HG03565 (cell line): ENCODE data around the gene COQ7.

Experiments used
- ATAC-seq: cut with Tn5 transposase; IDR thresholded peaks from one replicate; pipeline ENCODE4 v1.9.1; 2021; ENCODE audit warnings: mild to moderate bottlenecking, moderate library complexity; ENCODE audit not compliant: unreplicated experiment

COQ7 gene

DNA sequence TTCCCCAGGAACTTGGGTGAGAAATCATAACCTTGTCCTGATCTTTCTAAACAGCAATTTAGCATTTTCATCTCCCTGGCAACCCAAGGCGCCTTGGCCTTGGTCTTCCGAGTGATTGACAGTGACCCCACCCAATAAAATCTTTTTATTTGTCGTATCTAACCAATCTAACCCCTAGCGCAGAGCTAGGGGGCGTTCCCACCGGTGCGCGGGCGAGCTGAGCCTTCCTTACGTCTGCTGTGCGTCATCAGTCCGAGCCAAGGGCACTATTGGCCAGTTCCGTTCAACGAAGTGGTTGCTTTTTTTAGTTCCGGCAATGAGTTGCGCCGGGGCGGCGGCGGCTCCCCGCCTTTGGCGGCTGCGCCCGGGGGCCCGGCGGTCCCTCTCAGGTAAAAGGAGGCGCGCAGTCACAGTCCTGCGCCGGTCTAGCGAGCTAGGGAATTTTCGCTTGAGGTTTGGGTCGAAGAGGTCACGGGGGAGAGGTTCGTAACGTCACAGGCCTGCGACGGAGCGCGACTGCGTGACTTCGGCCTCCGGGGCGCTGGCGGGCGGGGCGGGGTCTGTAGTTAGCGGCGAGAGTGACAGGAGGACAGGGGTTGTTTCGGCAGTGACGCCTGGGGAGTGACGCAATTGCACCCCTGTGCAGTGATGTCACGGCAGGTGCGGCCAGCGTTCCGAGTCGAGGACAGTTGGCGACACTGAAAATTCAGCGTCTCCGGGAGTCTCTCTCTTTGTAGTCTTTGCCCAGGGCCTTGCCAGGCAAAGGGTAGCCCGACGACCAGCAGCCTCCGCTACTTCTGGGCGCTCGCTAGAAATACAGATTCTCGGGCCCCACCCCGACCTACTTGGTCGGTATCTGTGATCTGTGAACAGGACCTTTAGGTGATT lies at the start of gene COQ7:
Gene COQ7, plus strand, starts transcription at position 266 of the 888 bp plus-strand sequence. Its CDS starts 51 bp downstream, at position 317.
- ATAC-seq = peak; percentile 91

DNA sequence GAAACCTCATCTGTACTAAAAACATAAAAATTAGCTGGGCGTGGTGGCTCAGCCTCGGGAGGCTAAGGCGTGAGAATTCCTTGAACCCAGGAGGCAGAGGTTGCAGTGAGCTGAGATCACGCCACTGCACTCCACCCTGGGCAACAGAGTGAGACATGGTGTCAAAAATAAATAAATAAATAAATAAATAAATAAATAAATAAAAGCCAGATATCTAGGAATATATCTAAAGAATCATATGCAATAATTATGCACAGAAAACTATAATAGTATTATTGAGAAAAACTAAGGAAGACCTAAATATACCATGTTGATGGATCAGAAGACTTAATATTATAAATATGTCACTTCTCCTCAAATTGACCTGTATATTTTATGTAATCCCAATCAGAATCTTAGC lies 46.7 kb upstream of the COQ7 start:
- no peak for ATAC-seq

DNA sequence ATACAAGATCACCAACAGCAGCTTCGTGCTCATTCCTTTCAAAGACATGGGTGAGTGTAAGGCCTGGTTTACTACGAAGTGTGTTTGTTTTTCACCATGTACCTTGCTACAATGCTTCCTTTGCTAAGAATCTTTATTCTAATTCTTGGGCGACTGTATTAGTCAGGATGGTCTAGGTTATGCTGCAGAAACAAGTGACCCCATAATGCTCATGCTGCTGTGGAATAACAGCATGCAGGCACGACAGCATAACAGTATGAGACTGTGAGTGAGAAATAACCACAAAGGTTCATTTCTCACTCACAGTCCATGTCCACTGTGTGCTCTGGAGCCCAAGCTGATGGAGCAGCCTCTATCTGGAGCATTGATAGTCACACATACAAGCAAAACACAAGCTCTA lies 45.7 kb upstream of the COQ7 start:
- ATAC-seq = no peak

DNA sequence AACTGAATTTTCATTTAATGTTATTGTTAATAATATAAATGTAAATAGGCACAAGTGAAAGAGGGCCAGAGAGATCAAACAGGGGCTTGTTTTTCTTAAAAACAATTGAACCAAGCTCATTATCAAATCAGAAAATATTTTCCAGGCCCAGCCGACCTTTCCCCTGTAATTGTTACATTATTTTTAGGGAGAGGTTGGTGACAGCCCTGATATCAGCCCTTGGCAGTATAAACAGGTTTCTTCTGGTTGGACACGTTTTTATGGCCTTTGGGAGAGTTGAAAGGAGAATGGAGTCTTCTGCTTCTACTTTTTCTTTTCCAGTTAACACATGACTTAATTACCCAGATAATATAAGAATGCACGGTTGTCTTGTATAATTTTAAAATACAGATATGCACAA lies 40.0 kb upstream of the COQ7 start:
- no peak for ATAC-seq

DNA sequence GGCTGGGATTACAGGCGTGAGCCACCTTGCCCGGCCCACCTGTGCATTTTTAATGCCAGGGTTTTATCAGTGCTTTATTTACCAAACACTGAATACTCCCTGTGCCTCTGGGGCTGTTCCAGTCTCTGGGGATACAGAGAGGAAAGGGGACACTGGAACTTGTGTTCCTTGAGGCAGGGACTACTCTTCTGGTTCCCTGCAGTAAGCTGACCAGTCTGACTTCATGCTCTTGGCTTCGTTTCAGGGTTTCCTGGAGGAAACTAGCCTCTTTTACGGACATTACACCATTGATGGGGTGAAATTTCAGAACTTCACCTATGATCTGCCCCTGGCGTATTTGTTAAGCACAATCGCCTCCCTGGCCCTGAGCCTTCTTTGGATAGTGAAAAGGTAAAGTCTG lies 37.4 kb upstream of the COQ7 start:
- no peak for ATAC-seq

DNA sequence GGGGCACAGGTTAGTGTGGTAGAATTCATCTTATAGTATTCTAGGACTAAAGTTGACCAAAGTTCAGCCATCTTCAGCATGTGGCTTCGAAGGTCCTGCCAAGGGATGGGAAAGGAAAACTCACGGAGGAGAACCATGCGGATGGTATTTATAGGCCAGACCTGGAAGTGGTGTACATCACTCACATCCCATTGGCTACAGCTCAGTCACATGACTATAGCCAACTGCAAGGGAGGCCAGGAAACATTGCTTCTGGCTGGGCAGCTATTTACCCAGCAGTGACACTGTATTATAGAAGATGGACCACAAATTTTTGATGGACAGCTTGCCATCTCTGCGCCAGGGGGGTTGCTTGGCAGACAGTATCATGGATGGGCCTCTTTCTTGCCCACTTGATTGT lies 35.7 kb upstream of the COQ7 start:
- no peak for ATAC-seq

DNA sequence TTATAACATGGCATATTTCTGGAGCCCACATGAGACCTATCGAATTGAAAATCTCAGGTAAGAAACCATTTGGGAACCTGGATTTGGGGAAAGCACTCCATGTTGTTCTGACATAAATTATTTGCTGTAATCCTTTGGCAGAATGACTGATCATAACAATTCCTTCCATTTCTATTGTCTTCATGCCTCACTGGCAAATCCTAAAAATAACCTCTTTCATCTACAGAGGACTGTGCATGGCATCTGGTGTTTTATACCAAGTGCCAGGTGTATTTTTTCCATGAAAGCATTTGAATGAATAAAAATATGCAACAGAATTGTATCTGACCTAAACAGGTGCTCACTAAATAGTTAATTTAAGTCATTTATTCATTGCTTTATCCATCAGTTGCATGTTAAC lies 33.7 kb upstream of the COQ7 start:
- ATAC-seq = no peak

DNA sequence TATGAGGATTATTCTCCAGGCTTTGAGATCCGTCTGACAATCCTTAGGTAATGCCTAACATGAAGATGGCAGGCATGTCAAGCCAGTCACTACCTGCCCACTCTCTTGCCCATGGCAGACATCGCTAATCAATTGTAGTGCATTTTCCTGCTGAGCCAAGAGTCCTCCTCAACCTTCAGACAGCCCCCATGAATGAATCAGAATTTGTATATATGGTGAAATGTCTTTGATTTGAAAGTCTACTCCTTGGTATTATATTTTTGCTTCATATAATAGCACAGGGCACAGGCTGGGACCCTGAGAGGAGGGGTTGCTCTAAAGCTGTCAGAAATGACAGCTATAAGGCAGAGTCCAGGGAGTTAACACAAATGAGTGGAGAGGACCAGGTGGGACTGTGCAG lies 27.0 kb upstream of the COQ7 start:
- ATAC-seq = no peak

DNA sequence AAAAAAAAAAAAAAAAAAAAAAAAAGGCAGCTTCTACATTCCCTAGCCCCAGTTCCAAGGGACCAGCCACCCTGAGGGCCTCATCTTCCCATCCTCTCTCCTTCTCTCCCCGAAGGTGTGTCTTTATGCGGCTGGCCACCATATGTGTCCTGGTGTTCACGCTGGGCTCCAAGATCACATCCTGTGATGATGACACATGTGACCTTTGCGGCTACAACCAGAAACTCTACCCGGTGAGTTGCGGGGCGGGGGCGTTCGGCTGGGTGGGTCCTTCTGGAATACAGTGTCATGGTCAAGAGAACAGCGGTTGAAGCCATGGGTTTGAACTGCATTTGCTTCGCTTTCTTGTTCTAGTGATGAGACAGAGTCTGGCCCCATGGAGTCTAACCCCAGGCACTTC lies 22.6 kb upstream of the COQ7 start:
- ATAC-seq = no peak

DNA sequence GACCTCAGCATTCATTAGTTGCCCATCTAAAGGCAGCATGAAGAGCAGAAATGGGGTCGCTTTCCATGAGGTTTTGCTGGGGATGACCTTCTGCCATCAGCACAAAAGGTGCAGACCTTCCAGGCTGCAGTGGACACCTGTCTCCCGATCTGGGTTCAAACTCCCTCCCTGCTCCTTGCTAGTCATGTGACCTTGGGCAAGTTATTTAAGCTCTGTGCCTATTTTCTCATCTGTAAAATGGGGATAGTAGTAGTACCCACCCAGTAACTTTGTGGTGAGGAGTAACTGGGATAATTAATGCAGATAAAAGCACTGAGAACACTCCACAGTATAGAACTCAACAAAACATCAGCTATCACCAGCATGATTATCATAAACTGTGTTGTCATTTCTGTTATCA lies 21.4 kb upstream of the COQ7 start:
- no peak for ATAC-seq

DNA sequence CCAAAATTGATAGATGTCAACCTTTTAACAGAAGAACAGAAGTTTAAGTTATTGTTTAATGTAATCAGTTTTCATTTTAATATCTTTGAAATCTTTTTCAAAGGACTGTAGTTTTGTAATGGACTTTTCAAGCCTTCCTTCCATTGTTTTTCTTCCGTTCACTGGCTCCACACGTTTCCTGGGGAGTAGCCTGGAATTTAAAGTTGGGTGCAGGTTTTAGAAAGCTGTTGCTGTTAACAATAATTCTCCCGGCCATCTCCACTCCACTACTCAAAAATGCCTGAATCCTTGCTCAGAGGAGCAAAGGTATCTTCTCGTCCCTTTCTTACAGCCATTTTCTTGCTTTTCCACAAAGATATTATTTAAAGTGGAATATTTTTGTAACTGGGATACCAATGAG lies 4.7 kb upstream of the COQ7 start:
- ATAC-seq = no peak

DNA sequence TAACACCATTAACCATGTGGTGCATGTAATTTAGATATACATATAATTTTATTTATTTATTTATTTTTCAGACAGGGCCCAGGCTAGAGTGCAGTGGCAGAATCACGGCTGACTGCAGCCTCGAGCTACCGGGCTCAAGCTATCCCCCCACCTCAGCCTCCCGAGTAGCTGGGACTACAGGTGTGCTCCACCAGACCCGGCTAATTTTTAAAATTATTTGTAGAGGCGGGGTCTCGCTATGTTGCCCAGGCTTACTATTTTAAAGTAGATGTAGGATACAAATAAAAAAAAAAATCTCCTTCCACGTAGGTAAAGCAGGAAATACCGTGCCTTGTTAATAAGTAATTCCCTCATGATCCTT lies 446 bp upstream of the COQ7 start:
- no peak for ATAC-seq

DNA sequence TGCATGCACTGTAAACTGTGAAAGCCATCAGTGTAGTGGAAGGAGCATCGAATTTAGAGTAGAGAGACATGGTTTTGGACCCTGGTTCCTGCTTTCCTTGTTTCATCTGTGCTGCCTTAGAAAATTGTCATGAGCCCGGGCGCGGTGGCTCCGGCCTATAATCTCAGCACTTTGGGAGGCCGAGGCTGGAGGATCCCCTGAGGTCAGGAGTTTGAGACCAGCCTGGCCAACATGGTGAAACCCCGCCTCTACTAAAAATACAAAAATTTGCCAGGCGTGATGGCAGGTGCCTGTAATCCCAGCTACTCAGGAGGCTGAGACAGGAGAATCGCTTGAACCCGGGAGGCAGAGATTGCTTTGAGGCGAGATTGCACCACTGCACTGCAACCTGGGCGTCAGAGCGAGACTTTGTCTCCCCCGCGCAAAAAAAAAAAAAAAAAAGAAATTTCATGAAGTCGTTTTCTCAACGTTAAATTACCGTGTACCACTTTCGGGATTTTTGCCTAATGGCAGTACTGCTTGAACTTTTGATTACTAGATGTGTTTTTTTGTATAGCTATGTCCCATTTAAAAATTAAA lies 912 bp downstream of the COQ7 start:
- no peak for ATAC-seq

DNA sequence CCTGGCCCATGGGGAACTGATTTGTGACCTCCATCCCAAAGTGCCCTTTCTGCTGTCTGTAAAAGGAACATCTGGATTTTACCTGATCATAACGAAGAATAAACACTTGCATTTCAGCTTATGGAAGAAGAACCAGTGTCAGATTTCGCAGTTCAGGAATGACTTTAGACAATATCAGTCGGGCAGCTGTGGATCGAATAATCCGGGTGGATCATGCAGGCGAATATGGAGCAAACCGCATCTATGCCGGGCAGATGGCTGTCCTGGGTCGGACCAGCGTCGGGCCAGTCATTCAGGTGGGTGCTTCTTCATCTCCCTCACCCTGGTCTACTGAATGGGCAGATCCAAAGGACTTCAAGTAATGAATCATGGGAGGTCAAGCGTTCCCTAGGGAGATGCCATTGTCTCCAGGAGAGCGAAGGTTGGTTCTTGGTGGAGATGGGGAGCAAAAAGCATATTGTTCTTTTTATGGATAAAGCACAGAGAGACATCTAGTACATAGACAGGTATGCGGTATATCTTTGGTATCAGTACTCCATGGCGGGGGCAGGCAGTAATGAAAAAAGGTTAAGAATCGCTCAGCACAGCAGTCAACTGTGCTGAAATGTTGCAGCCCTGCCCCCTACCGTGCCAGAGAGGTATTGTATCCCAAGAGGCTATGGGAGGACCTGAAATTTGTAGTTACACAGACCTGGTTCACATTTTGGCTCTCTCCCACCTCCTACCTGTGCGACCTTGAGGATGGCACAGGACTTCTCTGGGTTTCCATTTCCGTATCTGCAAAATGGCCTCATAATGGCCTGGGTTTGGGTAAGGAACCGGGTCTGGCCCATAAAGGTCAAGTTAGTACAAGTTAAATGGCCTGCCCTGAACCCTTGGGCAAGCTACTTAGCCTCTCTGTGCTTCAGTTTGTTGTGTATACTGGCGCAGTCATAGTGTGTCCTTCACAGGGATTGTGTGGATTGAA lies 4.7 kb downstream of the COQ7 start:
- no peak for ATAC-seq

DNA sequence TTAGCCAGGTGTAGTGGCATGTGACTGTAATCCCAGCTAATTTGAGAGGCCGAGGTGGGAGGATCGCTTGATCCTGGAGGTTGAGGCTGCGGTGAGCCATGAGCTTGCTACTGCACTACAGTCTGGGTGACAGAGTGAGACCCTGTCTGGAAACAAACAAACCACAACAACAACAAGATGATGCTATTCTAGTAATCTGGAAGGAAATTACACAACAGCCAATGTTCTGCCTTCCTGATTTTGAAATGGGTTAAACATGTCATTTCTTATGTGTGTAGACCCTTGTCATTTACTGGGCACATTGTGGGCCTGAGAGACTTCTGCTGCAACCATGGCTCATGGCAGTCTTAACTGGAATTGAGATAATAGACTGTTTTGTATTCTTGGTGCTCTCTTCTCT lies 5.9 kb downstream of the COQ7 start:
- ATAC-seq = no peak

DNA sequence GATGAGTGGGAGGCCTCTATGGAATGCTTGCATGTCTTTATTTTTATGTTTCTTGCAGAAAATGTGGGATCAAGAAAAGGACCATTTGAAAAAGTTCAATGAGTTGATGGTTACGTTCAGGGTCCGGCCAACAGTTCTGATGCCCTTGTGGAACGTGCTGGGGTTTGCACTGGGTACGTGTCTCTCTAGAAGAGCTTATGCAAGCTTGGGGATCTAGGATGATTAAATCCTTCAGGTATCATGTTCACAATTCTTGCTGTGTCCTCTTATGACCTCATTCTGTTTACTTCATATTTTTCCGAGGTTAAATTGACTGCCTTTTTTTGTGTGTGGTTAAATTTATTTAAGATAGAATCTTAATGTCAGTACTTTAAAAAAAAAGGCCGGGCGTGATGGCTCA lies 6.4 kb downstream of the COQ7 start:
- ATAC-seq = no peak

DNA sequence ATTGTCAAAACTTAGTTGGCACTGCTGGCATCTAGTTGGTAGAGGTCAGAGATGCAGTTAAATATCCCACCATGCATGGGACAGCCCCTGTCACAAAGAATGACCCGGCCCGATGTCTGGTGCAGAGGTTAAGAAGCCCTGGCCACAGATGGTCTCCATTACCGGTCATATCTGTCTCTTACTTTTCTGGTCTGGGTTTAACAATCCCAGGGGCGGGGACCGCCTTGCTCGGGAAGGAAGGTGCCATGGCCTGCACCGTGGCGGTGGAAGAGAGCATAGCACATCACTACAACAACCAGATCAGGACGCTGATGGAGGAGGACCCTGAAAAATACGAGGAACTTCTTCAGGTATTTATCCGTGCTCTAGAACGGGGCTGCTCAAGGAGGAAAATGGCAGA lies 8.1 kb downstream of the COQ7 start:
- no peak for ATAC-seq

DNA sequence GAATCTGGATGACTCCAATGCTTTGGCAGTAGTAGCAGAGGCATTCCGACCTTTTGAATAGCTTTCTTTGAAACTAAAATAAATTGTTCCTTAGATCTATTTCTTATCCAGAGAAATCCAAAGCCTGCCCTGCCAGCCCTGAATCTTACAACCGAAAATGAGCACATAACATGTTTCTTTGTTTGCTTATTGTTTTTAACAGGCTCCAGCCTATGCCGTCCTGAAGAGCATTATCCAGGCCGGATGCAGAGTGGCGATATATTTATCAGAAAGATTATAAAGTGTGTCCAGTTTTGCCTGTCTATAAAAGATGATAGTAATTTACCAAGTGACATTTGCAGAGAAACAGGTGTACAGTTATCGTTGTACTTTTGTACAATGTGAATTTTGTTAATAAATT lies 10.5 kb downstream of the COQ7 start:
- ATAC-seq = no peak

DNA sequence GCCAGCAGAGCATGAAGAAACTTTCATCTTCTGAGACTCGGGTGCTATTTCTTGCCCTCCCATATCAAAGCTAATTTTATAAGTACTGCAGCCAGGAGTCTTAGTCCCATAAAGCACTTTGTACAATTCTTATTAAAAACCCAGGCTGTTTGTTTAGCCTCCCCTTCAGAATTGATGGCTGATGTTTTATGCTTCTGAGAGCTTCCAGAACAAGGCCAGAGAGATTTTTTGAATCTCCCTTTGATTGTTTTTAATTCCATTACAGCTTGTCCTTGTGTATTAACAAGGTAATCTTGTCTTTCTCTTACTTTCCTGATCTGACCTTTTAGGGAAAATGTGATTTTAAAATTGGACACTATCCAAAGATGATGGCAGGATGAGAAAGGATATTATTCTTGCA lies 16.3 kb downstream of the COQ7 start:
- no peak for ATAC-seq

DNA sequence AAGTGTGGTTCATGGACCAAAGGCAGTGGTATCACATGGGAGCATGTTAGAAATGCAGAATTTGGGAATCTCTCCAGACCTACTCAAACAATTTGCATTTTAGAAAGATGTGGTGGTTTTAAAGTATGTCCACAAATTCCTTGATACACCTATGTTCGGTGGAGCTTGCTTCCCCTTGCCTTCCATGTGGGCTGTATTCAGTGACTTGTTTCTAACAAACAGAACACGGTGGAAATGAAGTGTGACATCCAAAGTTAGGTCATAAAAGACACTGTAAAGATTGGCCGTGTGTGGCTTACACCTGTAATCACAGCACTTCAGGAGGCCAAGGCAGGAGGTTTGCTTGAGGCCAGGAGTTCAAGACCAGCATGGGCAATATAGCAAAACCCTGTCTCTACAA lies 16.7 kb downstream of the COQ7 start:
- no peak for ATAC-seq

DNA sequence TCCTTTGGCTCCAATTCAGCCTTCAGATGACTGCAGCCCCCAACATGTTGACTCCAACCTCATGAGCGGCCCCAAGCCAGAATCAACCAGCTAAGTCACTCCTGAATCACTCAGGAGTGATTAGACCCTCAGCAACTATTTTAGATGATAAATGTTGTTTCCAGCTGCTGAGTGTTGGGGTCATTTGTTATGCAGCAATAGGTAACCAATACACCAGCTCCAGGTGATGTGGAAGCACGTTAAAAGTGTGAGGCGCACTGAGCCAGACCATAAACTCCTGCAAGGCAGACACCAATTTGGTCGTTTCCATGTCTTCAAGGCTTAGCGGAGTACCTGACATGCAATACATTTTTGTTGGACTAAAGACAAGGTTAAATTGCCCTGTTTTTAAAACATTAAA lies 17.5 kb downstream of the COQ7 start:
- no peak for ATAC-seq
